Measurements from ENCODE around the gene C1QTNF9. TPM values are rescaled to one million over a fixed set of nuclear protein-coding genes. Genes with fewer than 3 reads are reported as not detected.
A peak's percentile ranks its signal among the peaks of the same experiment; 100 is the strongest.
"Not testable (repeated sequence)": the region's sequence is repeated elsewhere in the genome, so short reads cannot be mapped to it uniquely, and the experiment has no call there.

The C1QTNF9 gene
- polyA plus RNA-seq, 1 donor (not counting 4 experiments of a cell fraction or from before 2014, with no cell fraction given) = not detected

GRCh38 chr13:24321416-24321815 lies 12.0 kb downstream of the C1QTNF9 start:
- H3K9me1 ChIP-seq (ENCODE audit: control insufficient read depth, extremely low read depth, insufficient read depth, low read length); H3K36me3 ChIP-seq (ENCODE audit: control insufficient read depth in 2 of 2, extremely low read depth in 1 of 2, insufficient read depth in 2 of 2, low read length in 2 of 2); H3K79me2 ChIP-seq (ENCODE audit: control insufficient read depth, insufficient read depth, low read length); H2AFZ ChIP-seq (ENCODE audit: control insufficient read depth, low read length); H3K9me3 ChIP-seq (ENCODE audit: control insufficient read depth, low read depth, low read length); FAIRE-seq; dilution Hi-C loops (cut with MboI; ENCODE audit: extremely low pct_ligation_motif_present, low sequenced_read_pairs); H3K4me1 ChIP-seq (ENCODE audit: control insufficient read depth, extremely low read depth, insufficient read depth, low read length); H3K4me3 ChIP-seq (ENCODE audit: control insufficient read depth in 2 of 3, extremely low read depth in 1 of 3, insufficient read depth in 2 of 3, low read depth in 1 of 3, low read length in 3 of 3); H3K4me2 ChIP-seq (ENCODE audit: control insufficient read depth, extremely low read depth, insufficient read depth, low read depth, low read length); H4K20me1 ChIP-seq (ENCODE audit: control insufficient read depth, extremely low read depth, insufficient read depth, low read length); H3K27ac ChIP-seq (ENCODE audit: control insufficient read depth, insufficient read depth, low read length); DNase-seq (ENCODE audit: low read depth, low spot score); H3K9ac ChIP-seq (ENCODE audit: control insufficient read depth, extremely low read depth, insufficient read depth, low read length); H3K27me3 ChIP-seq (ENCODE audit: control insufficient read depth, extremely low read depth, insufficient read depth, low read length): not testable (repeated sequence)

GRCh38 chr13:24322470-24322869 lies 13.1 kb downstream of the C1QTNF9 start:
- TF ChIP-seq CTCF (optimal IDR thresholded peaks at IDR 0.05 in 1 of 3, IDR thresholded peaks at IDR 0.05 in 1 of 3, conservative IDR thresholded peaks at IDR 0.05 in 1 of 3; ENCODE audit: extremely low read depth in 1 of 3, insufficient read depth in 2 of 3, low read length in 3 of 3) = peak in 2 of 3 experiments; percentile 51 to 62
- DNase-seq (ENCODE audit: low read depth, low spot score); H3K9ac ChIP-seq (ENCODE audit: control insufficient read depth, extremely low read depth, insufficient read depth, low read length); H3K79me2 ChIP-seq (ENCODE audit: control insufficient read depth, insufficient read depth, low read length); H3K4me3 ChIP-seq (ENCODE audit: control insufficient read depth in 2 of 3, extremely low read depth in 1 of 3, insufficient read depth in 2 of 3, low read depth in 1 of 3, low read length in 3 of 3); H3K27ac ChIP-seq (ENCODE audit: control insufficient read depth, insufficient read depth, low read length); H4K20me1 ChIP-seq (ENCODE audit: control insufficient read depth, extremely low read depth, insufficient read depth, low read length); H3K9me3 ChIP-seq (ENCODE audit: control insufficient read depth, low read depth, low read length); H3K27me3 ChIP-seq (ENCODE audit: control insufficient read depth, extremely low read depth, insufficient read depth, low read length); H3K36me3 ChIP-seq (ENCODE audit: control insufficient read depth in 2 of 2, extremely low read depth in 1 of 2, insufficient read depth in 2 of 2, low read length in 2 of 2); H3K4me1 ChIP-seq (ENCODE audit: control insufficient read depth, extremely low read depth, insufficient read depth, low read length); dilution Hi-C loops (cut with MboI; ENCODE audit: extremely low pct_ligation_motif_present, low sequenced_read_pairs); H3K4me2 ChIP-seq (ENCODE audit: control insufficient read depth, extremely low read depth, insufficient read depth, low read depth, low read length); H3K9me1 ChIP-seq (ENCODE audit: control insufficient read depth, extremely low read depth, insufficient read depth, low read length); H2AFZ ChIP-seq (ENCODE audit: control insufficient read depth, low read length): not testable (repeated sequence)
- peak; percentile 57 for FAIRE-seq

GRCh38 chr13:24323036-24323738 lies 13.8 kb downstream of the C1QTNF9 start:
- Histone ChIP-seq H3K36me3 (ENCODE audit: control insufficient read depth in 2 of 2, extremely low read depth in 1 of 2, insufficient read depth in 2 of 2, low read length in 2 of 2) (no peaks in the 10 kb centered on the region), H3K9me3 (ENCODE audit: control insufficient read depth, low read depth, low read length) (no peaks in the 10 kb centered on the region), H3K27ac (ENCODE audit: control insufficient read depth, insufficient read depth, low read length) (no peak overlapping the region), H3K27me3 (ENCODE audit: control insufficient read depth, extremely low read depth, insufficient read depth, low read length) (peaks cover 3% of the 10 kb centered on the region), H3K4me2 (ENCODE audit: control insufficient read depth, extremely low read depth, insufficient read depth, low read depth, low read length) (no peak overlapping the region), H3K4me3 (ENCODE audit: control insufficient read depth in 2 of 3, extremely low read depth in 1 of 3, insufficient read depth in 2 of 3, low read depth in 1 of 3, low read length in 3 of 3) (no peak overlapping the region), H3K79me2 (ENCODE audit: control insufficient read depth, insufficient read depth, low read length) (no peaks in the 10 kb centered on the region), H3K9me1 (ENCODE audit: control insufficient read depth, extremely low read depth, insufficient read depth, low read length) (no peaks in the 10 kb centered on the region), H2AFZ (ENCODE audit: control insufficient read depth, low read length) (no peak overlapping the region), H4K20me1 (ENCODE audit: control insufficient read depth, extremely low read depth, insufficient read depth, low read length) (no peaks in the 10 kb centered on the region), H3K9ac (ENCODE audit: control insufficient read depth, extremely low read depth, insufficient read depth, low read length) (no peak overlapping the region), H3K4me1 (ENCODE audit: control insufficient read depth, extremely low read depth, insufficient read depth, low read length) (no peaks in the 10 kb centered on the region)
- no peak for DNase-seq (ENCODE audit: low read depth, low spot score)
- FAIRE-seq = no peak
- dilution Hi-C loops (cut with MboI; ENCODE audit: extremely low pct_ligation_motif_present, low sequenced_read_pairs) = no loop called here
- no peak for TF ChIP-seq CTCF (optimal IDR thresholded peaks at IDR 0.05 in 1 of 3, IDR thresholded peaks at IDR 0.05 in 1 of 3, conservative IDR thresholded peaks at IDR 0.05 in 1 of 3; ENCODE audit: extremely low read depth in 1 of 3, insufficient read depth in 2 of 3, low read length in 3 of 3)
- TF ChIP-seq EZH2 (IDR thresholded peaks at IDR 0.05; ENCODE audit: low read length) = no peak
